Right renal cortex interstitium (tissue), 3 donors: ENCODE results near the gene NAV2. TPM values are rescaled to one million over a fixed set of nuclear protein-coding genes. Genes with fewer than 3 reads are reported as not detected.
"Not testable (repeated sequence)": the region's sequence is repeated elsewhere in the genome, so short reads cannot be mapped to it uniquely, and the experiment has no call there.

ENCODE experiments used
- DNase-seq, 3 donors: peaks; one replicate each; pipeline ENCODE4 v3.0.0-alpha.2; 2013; ENCODE audit warnings: low read depth in 3 of 3, low spot score in 2 of 3
- polyA plus RNA-seq, 3 donors: library from polyadenylated mRNA; unstranded; fragments of 120-200 nt; gene quantifications; one replicate each; pipeline ENCODE4 v1.2.1, GENCODE V29; 2013; ENCODE audit not compliant: insufficient read length in 3 of 3

NAV2 gene
- polyA plus RNA-seq, 3 donors: 32.9 to 38.0 (median 34.6) TPM

DNA sequence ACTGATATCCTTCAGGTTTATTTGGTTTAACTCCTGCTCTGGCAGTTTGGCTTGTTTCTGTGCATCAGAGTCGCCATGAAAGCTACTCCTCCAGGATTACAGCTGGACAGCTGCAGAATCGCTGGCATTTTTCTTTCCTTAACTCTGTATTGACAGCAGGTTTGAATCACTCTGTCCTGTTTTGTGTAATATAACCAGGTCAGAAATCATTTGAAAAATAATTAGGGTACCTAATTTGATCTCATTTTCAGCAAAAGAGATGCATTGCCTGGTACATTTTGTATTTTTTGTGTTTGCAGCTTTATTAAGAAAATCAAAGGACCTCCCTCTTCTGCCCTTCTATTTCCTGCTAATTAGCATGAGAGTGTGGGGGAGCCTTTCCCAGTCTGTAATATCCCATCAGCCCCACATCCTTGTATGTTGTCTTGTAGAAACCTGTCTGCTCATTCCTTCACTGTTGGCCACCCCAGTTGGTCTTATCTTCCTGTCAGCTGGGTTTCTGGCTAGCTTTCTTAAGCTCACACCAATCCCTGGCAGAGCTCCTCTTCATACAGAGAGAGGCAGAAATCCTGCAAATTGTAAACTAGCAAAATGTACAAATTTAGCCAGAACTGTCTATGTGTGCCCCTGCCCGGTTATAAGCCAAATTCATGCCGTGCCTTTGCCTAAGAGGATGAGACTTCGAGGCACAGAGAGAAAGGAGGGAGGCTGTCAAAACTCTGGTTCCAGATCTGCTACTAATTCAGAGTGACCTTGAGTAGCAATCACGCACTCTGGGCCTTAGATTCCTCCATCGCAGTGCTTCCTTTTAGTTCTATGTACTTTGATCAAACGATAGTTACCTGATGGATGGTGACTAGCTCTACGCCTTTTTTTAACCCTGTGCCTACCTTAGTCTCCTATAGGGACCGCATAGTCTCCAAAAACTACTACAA lies 200.6 kb downstream of the NAV2 start:
- no peak for DNase-seq

DNA sequence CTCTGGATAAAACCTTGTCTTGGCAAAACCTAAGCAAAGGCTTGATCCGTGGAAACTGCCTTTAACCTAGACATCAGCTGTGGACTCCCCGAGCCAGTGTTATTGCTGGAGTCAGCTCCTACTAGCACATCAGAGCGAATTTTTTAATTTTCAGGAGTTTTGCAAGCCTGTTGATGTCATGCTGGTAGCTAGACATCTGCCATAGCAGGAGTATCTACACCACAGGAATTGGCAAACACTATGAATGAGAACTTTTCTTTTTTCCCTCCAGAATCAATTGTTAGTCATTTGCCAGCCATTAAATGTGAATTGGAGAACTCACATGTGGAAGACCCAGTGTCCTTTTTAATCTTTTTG lies 201.2 kb downstream of the NAV2 start:
- DNase-seq: no peak

- DNase-seq: no peak
These were observed 203.2 kb downstream of the NAV2 start for GRCh38 chr11:19915808-19916207.

DNA sequence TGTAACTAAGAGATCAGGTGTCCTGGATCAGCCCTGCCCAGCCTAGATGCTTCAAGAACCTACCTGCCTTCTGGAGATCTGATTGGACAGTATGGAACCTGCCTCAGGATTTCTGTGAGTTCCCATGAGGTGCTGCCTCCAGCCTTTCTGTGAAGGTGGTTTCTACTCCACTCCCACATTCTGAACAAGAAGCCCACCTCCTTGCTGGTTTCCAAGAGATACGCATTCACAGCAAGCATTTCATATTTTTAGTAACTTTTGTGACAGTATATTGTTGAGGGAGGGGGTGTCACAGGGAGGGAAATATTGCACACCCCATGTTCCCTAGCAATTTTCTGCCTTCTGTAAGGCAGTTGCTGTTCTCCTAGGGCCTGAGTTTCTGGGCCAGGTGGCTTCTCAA lies 204.4 kb downstream of the NAV2 start:
- no peak for DNase-seq

DNA sequence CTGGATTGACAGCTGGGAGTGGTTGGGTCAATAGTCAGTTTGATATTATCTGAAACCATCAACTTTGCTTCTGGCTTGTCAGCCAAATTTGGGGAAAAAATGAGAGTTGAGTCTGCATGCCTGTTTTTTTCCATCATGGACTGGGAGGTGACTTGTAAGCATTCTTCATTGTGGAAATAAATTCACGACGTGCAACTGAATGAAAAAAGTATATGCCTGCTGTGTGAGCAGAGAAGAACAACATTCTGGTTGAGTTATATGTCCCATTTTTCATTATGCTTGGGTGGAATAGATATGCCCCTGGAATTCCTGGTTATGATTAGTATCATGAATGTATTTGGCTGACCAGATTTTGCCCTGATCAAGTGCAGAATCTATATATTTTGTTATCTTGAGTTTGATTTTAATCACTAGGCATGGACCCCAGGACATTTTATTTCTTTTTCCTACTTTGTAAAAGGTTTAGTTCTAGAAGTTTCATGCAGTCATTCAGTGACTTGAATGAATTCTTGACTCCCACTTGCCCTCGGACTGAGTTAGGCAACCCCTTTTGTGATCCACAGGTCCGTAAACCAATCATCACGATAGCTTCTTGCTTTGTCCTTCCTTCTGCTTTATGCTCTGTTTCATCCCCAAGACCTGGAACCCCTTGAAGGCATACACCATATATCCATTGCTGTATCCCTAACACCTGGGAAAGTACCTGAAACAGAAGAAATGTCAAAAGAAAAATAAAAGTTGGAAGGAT lies 205.8 kb downstream of the NAV2 start:
- no peak for DNase-seq

GRCh38 chr11:19919050-19919561 lies 206.5 kb downstream of the NAV2 start:
- DNase-seq: no peak

- no peak for DNase-seq
These were observed 208.3 kb downstream of the NAV2 start for GRCh38 chr11:19920982-19921381.

DNA sequence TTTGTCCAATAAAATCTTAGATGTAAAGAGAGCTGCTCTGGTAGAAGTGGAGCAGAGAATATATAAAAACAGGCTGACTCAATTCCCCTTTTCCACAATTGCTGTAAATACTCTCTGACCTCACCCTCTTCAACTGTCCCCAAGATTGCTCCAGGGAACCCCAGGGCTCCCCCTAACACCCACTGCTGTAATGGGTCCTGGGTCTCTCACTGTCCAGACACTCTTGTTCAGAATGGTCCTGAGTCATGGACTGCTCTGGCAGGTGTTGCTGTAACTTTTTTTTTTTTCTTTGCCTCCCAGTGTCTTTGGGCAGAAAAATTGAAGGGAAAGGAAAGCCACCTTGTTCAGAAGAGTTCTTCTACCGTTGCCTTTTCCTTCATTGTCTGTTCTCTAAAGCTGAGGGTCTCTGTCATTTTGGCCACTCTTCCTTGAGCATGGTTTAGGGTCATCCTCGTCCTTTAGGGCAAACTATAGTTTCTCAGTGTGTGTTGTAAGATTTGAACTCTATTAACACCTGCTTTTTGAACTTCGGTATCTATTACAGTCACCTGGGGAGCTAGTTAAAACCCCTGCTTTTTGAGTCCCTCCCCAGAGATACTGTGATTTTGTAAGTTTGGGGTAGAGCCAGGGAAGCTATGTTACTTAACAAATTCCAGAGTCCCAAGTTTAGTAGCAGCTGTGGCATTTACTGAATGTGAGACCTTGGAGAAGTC lies 209.5 kb downstream of the NAV2 start:
- no peak for DNase-seq

DNA sequence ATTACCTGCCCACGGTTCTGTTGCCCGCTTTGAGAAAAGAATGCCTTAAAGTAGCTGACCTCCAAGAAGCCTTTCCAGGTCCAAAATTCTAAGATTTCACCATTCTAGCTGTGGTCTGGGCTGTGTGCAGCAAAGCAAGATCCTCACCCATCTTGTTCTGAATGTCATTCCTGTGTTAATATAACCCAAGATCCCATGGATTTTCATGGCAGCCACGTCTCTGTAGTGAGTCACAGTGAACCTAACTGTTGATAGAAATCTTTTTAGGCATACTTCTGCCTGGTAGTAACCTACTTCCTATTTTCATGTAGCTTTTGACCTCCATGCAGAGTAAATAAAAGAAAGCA lies 210.0 kb downstream of the NAV2 start:
- DNase-seq: no peak

GRCh38 chr11:19923626-19924025 lies 211.0 kb downstream of the NAV2 start:
- no peak for DNase-seq

GRCh38 chr11:19924311-19924710 lies 211.7 kb downstream of the NAV2 start:
- no peak for DNase-seq

DNA sequence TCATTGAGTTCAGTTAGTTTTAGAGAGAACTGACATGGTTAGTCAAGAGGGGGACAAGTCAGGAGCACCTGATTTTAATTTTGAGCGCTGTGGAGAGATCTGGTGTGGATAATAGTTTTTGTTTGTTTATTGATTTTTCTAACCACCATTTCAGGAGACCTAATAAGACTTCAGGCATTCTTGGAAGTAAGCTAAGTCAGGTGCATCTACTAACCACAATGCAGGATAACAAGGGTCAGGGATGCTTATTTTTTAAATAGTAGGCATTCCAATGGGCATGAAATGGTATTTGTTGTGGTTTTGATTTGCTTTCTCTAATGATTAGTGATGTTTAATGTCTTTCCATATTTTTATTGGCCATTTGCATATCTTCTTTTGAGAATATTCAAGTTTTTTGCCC lies 212.1 kb downstream of the NAV2 start:
- no peak for DNase-seq

DNA sequence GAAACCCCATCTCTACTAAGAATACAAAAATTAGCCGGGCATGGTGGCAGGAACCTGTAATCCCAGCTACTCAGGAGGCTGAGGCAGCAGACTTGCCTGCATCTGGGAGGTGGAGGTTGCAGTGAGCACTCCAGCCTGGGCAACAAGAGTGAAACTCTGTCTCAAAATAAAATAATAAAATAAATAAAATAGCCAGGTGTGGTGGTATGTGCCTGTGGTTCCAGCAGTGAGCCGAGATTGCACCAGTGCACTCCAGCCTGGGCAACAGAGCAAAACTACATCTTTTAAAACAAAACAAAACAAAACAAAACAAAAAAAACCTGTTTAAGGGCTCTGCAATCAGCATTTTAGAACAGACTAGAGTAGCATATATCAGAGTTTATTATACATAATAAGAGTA lies 214.8 kb downstream of the NAV2 start:
- DNase-seq: not testable (repeated sequence)

DNA sequence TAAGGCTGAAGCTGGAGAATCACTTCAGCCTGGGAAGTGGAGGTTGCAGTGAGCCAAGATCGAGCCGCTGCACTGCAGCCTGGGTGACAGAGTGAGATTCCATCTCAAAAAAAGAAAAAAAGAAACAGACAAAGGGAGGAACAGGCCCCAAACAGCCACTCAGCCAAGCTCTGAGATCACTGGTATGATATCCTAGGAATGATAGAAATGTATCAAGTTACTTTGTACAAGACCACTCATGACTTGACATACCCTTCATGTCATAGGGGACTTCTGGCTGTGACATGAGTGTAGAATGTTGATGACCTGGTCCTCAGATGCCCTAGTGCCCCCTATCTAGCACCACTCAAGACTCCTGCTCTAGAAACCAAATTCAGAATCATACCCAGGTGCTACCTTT lies 216.5 kb downstream of the NAV2 start:
- no peak for DNase-seq

DNA sequence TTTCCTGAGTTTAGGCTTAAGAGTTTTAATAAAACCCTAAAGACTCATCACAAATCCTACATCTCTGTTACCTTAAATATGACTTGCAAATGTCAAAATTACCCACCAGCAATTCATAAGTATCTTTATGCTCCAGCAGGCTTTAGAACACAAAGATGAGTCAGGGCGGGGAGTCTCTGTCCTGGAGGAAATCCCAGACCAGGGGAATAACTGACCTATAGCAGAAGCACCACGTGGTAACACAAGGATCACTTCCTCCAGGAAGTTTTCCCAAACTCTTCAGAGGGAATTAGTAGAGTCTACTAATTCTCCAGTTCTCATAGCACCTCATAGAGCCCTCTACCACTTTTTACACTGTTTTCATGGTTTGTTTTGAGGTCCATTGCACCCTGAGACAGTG lies 217.0 kb downstream of the NAV2 start:
- no peak for DNase-seq

DNA sequence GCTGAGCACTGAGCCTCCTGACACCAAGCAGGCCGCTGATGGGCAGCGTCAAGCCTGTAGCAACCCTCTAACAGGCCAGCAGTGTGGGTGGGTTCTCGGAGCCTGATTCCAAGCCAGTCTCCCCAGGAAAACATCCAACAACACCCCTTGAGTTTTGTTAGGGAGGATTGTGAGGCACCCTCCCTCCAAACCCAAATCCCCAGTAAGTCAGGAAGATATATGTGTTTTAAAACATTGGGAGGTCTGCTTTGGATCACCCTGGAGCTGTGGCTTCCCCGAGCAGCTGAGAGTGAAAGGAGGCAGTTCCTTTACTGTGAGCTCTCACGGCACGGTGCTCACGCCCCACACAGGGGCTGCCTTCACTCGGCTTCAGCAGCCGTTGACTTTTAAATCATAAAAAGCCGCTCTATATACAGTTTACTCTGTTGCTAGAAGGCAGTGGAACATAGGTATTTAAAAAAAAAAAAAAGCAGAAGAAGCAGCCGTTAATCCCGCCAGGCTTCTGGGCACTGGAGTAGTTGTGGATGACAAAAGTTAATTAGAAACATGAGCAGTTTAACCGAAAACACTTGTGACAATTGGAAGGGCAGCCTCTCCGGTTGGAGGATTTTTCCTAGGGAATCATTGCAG lies 218.6 kb downstream of the NAV2 start:
- DNase-seq: no peak

- DNase-seq: no peak
These were observed 219.2 kb downstream of the NAV2 start for GRCh38 chr11:19931771-19932369.

GRCh38 chr11:19933132-19933735 lies 220.6 kb downstream of the NAV2 start:
- DNase-seq: no peak

GRCh38 chr11:19933801-19934488 lies 221.3 kb downstream of the NAV2 start:
- no peak for DNase-seq
